Measurements from ENCODE around the gene ZBTB38.

ZBTB38 gene

GRCh38 chr3:141353652-141354495 is 14.4 kb upstream of the ZBTB38 start:
- DNase-seq (ENCODE audit: low spot score), result no peak
- TF ChIP-seq CTCF (IDR thresholded peaks at IDR 0.05), result no peak
- Histone ChIP-seq H3K4me3 (no peak overlapping the region), H3K27ac (no peak overlapping the region)

- Histone ChIP-seq H3K4me3 (no peak overlapping the region), H3K27ac (no peak overlapping the region)
- no peak for TF ChIP-seq CTCF (IDR thresholded peaks at IDR 0.05)
- DNase-seq (ENCODE audit: low spot score), result no peak
These were observed 13.8 kb upstream of the ZBTB38 start for GRCh38 chr3:141354517-141354916.

GRCh38 chr3:141355242-141355641 is 13.1 kb upstream of the ZBTB38 start:
- Histone ChIP-seq H3K4me3 (no peak overlapping the region), H3K27ac (no peak overlapping the region)
- no peak for TF ChIP-seq CTCF (IDR thresholded peaks at IDR 0.05)
- DNase-seq (ENCODE audit: low spot score), result no peak

- no peak overlapping the region for H3K4me3 ChIP-seq
- H3K27ac ChIP-seq, result no peak overlapping the region
- no peak for DNase-seq (ENCODE audit: low spot score)
- no peak for TF ChIP-seq CTCF (IDR thresholded peaks at IDR 0.05)
These were observed 12.3 kb upstream of the ZBTB38 start for GRCh38 chr3:141356046-141356445.

- Histone ChIP-seq H3K27ac (peak overlapping the region; percentile 48 to 74), H3K4me3 (peak overlapping the region; percentile 46)
- TF ChIP-seq CTCF (IDR thresholded peaks at IDR 0.05), result peak; percentile 71
- no peak for DNase-seq (ENCODE audit: low spot score)
These were observed 7.3 kb upstream of the ZBTB38 start for GRCh38 chr3:141360888-141361598.

GRCh38 chr3:141362736-141363135 is 5.6 kb upstream of the ZBTB38 start:
- no peak overlapping the region for H3K4me3 ChIP-seq
- H3K27ac ChIP-seq, result no peak overlapping the region
- no peak for TF ChIP-seq CTCF (IDR thresholded peaks at IDR 0.05)
- DNase-seq (ENCODE audit: low spot score), result no peak
